GM12864 (cell line): ENCODE measurements around the gene OAT.

Experiments
- DNase-seq: peaks from one replicate; pipeline ENCODE4 v3.0.0-alpha.2; 2011; ENCODE audit warnings: low read depth
- H3K4me3 ChIP-seq: 2 replicates; pipeline ENCODE4 v1.5.1; 2011; ENCODE audit warnings: mild to moderate bottlenecking, low read depth, low read length, control low read depth
- CTCF ChIP-seq: IDR thresholded peaks from 2 replicates; pipeline ENCODE4 v1.5.1; 2011; ENCODE audit warnings: low read depth, mild to moderate bottlenecking, moderate library complexity, low read length, control low read depth, inconsistent platforms; ENCODE audit errors: missing control alignments

Gene OAT

DNA sequence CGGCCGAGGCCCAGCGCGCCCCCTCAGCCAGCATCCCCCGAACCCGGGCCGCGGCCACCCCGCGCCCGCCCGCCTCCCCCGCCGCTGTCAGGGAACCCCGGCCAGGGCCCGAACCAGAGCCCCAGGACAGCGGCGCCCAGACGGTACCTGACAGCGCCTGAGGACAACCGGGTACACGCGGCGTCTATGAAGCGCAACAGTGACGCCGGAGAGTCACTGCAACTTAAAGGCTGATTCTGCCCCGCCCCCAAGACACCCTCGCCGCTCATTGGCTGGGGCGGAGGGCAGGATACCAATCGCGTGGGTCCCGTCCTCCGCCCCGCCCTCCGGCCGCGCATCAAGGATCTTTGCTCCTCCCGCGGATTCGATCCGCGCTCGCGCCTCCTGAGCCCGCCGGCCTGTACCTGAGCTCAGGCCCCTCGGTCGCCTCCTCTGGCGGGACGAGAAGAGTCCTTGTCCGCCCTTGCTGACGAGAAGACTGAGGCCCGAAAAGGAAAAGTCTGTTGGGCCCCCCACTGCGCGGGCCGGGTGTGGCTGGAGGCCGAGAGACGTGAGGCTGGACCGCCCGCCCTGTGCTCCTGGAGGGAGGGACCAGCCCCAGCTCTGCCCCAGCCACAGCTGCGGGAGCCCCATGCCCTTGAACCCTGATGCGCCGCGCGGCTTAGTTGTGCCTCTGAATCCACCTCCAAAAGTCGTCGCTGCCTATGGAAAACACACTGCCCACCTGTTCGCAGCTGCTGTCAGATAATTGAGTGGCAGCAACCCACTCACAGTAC lies at the start of gene OAT:
OAT (minus strand) TSS at position 198 of the 776 bp plus-strand sequence. CDS start 6,752 bp downstream, outside the sequence.
- peak within 1 kb of the TSS; percentile 55 for H3K4me3 ChIP-seq
- DNase-seq = peak; percentile 75
- TF ChIP-seq CTCF = peak; percentile 9

DNA sequence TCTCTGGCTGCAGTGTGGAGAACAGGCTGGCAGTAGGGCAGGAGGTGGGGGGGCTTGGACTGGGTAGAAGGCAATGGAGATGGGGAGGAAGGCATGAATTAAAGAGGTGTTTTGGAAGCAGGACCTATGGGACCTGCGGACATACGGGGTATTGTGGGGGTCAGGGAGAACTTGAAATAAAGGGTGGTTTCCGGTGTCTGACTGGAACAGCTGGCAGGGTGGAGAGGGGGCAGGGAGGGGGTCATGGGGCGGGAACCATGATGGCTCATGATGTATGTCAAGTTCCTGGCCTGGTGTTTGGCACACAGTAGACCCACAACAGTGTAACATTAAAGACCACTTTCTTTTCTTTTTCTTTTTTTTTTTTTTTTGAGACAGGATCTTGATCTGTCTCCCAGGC lies 48.4 kb upstream of the OAT start:
- TF ChIP-seq CTCF = no peak
- no peak for DNase-seq
- no peak overlapping the region for H3K4me3 ChIP-seq

- DNase-seq = no peak
- no peak overlapping the region for H3K4me3 ChIP-seq
- no peak for TF ChIP-seq CTCF
Measured at GRCh38 chr10:124465777-124466488, 47.2 kb upstream of the OAT start.

DNA sequence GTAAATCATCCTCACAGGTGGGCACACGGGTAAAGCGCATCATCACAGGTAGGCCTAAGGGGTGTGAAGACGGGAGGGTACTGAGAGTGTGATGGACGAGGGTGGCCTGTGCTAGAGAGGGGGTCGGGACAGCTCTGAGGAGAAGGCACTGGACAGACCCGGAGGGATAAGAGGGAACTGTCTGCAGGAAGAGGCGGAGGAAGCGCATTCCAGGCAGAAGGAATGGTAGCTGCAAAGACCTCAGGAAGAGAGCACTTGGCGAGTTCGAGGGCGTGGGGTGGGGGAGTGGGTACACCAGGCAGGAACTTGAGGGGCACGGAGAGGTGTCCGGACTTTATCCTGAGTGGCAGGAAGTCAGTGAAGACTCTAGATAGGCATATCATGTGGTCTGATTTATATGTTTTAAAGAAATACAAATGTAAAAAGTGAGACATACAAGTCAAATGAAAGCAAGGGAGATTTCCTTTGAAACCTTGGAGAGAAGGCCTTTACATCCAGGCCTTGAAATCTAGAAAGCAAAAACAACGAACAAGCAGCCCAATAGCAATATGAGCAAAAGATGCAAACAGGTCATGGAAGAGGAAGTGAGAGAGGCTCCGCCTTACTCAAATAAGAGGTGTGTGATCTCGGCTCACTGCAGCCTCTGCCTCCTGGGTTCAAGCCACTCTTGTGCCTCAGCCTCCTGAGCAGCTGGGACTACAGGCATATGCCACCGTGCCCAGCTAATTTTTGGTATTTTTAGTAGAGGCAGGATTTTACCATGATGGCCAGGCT lies 46.5 kb upstream of the OAT start:
- DNase-seq = peak; percentile 60
- no peak for TF ChIP-seq CTCF
- H3K4me3 ChIP-seq = no peak overlapping the region

- H3K4me3 ChIP-seq = no peak overlapping the region
- no peak for DNase-seq
- no peak for TF ChIP-seq CTCF
Measured at GRCh38 chr10:124464028-124464965, 45.6 kb upstream of the OAT start.

DNA sequence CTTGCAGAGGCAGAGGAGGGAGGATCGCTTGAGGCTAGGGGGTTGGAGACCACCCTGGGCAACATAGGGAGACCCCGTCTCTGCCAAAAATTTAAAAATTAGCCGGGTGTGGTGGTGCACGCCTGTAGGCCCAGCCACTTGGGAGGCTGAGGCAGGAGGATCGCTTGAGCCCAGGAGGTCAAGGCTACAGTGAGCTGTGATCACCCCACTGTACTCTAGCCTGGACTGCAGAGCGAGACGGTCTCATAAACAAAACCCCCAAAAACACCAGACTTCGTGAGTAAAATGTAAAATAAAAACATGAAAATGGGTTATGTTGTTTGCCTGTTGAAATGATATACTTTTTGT lies 43.6 kb upstream of the OAT start:
- TF ChIP-seq CTCF = no peak
- no peak for DNase-seq
- H3K4me3 ChIP-seq = peak overlapping the region; percentile 84
